ENCODE results near the gene HMGCL.
"Not testable (repeated sequence)": the region's sequence is repeated elsewhere in the genome, so short reads cannot be mapped to it uniquely, and the experiment has no call there.

Gene HMGCL

GRCh38 chr1:23825076-23825761 is at the start of gene HMGCL:
HMGCL (minus strand) TSS chr1:23825429; CDS start chr1:23825415, 14 bp downstream.
- peak; percentile 68 to 83 for DNase-seq (ENCODE audit: low read depth in 2 of 2, low spot score in 1 of 2)

GRCh38 chr1:23872421-23872820 is 47.2 kb upstream of the HMGCL start:
- no peak for DNase-seq (ENCODE audit: low read depth in 2 of 2, low spot score in 1 of 2)

- DNase-seq (ENCODE audit: low read depth in 2 of 2, low spot score in 1 of 2) = no peak
Observed at GRCh38 chr1:23869051-23869450, 43.8 kb upstream of the HMGCL start.

- DNase-seq (ENCODE audit: low read depth in 2 of 2, low spot score in 1 of 2) = no peak
Observed at GRCh38 chr1:23868557-23869016, 43.4 kb upstream of the HMGCL start.

GRCh38 chr1:23867895-23868556 is 42.8 kb upstream of the HMGCL start, which contains the start of gene FUCA1:
FUCA1 (minus strand) TSS chr1:23868290; CDS start chr1:23868286, 4 bp downstream.
- DNase-seq (ENCODE audit: low read depth in 2 of 2, low spot score in 1 of 2) = peak; percentile 90 to 91

GRCh38 chr1:23867542-23867894 is 42.3 kb upstream of the HMGCL start:
- DNase-seq (ENCODE audit: low read depth in 2 of 2, low spot score in 1 of 2) = no peak

- no peak for DNase-seq (ENCODE audit: low read depth in 2 of 2, low spot score in 1 of 2)
Observed at GRCh38 chr1:23865543-23865930, 40.3 kb upstream of the HMGCL start.

GRCh38 chr1:23864801-23865542 is 39.7 kb upstream of the HMGCL start:
- no peak for DNase-seq (ENCODE audit: low read depth in 2 of 2, low spot score in 1 of 2)

- no peak for DNase-seq (ENCODE audit: low read depth in 2 of 2, low spot score in 1 of 2)
Observed at GRCh38 chr1:23862640-23863039, 37.4 kb upstream of the HMGCL start.

- no peak for DNase-seq (ENCODE audit: low read depth in 2 of 2, low spot score in 1 of 2)
Observed at GRCh38 chr1:23854568-23854967, 29.3 kb upstream of the HMGCL start.

- not testable (repeated sequence) for DNase-seq (ENCODE audit: low read depth in 2 of 2, low spot score in 1 of 2)
Observed at GRCh38 chr1:23853124-23853523, 27.9 kb upstream of the HMGCL start.

GRCh38 chr1:23851406-23851805 is 26.2 kb upstream of the HMGCL start:
- DNase-seq (ENCODE audit: low read depth in 2 of 2, low spot score in 1 of 2) = not testable (repeated sequence)

- DNase-seq (ENCODE audit: low read depth in 2 of 2, low spot score in 1 of 2) = no peak
Observed at GRCh38 chr1:23848673-23849616, 23.7 kb upstream of the HMGCL start.

GRCh38 chr1:23847482-23848095 is 22.4 kb upstream of the HMGCL start:
- not testable (repeated sequence) for DNase-seq (ENCODE audit: low read depth in 2 of 2, low spot score in 1 of 2)

- no peak for DNase-seq (ENCODE audit: low read depth in 2 of 2, low spot score in 1 of 2)
Observed at GRCh38 chr1:23845163-23845562, 19.9 kb upstream of the HMGCL start.

- DNase-seq (ENCODE audit: low read depth in 2 of 2, low spot score in 1 of 2) = no peak
Observed at GRCh38 chr1:23843644-23844043, 18.4 kb upstream of the HMGCL start.

- DNase-seq (ENCODE audit: low read depth in 2 of 2, low spot score in 1 of 2) = peak; percentile 48 to 50
Observed at GRCh38 chr1:23838401-23838866, 13.2 kb upstream of the HMGCL start.

GRCh38 chr1:23837908-23838307 is 12.7 kb upstream of the HMGCL start:
- no peak for DNase-seq (ENCODE audit: low read depth in 2 of 2, low spot score in 1 of 2)

GRCh38 chr1:23836037-23836436 is 10.8 kb upstream of the HMGCL start:
- DNase-seq (ENCODE audit: low read depth in 2 of 2, low spot score in 1 of 2) = no peak

GRCh38 chr1:23834156-23834555 is 8.9 kb upstream of the HMGCL start:
- DNase-seq (ENCODE audit: low read depth in 2 of 2, low spot score in 1 of 2) = not testable (repeated sequence)
